HG02610 (cell line): Measurements from ENCODE around the gene NR2F1.

Experiments used
- ATAC-seq: cut with Tn5 transposase; IDR thresholded peaks from one replicate; pipeline ENCODE4 v1.9.1; 2021; ENCODE audit warnings: mild to moderate bottlenecking, moderate library complexity; ENCODE audit not compliant: unreplicated experiment

Gene NR2F1

GRCh38 chr5:93590493-93590892 lies 7.5 kb downstream of the NR2F1 start:
- no peak for ATAC-seq

- no peak for ATAC-seq
Observed at GRCh38 chr5:93591323-93591945, 8.4 kb downstream of the NR2F1 start.

- no peak for ATAC-seq
Observed at GRCh38 chr5:93592883-93593282, 9.9 kb downstream of the NR2F1 start.

GRCh38 chr5:93593476-93594131 lies 10.6 kb downstream of the NR2F1 start:
- ATAC-seq, result no peak

GRCh38 chr5:93594591-93595419 lies 11.8 kb downstream of the NR2F1 start:
- no peak for ATAC-seq

- no peak for ATAC-seq
Observed at GRCh38 chr5:93595420-93596147, 12.6 kb downstream of the NR2F1 start.

- ATAC-seq, result no peak
Observed at GRCh38 chr5:93596310-93596675, 13.3 kb downstream of the NR2F1 start.

- ATAC-seq, result no peak
Observed at GRCh38 chr5:93596676-93597490, 13.9 kb downstream of the NR2F1 start.

- no peak for ATAC-seq
Observed at GRCh38 chr5:93598091-93599000, 15.3 kb downstream of the NR2F1 start.

GRCh38 chr5:93599001-93599379 lies 16.0 kb downstream of the NR2F1 start:
- no peak for ATAC-seq

GRCh38 chr5:93599399-93600120 lies 16.5 kb downstream of the NR2F1 start:
- ATAC-seq, result no peak

GRCh38 chr5:93600409-93601070 lies 17.5 kb downstream of the NR2F1 start:
- ATAC-seq, result no peak

- no peak for ATAC-seq
Observed at GRCh38 chr5:93601071-93601801, 18.2 kb downstream of the NR2F1 start.

- ATAC-seq, result no peak
Observed at GRCh38 chr5:93601802-93602155, 18.8 kb downstream of the NR2F1 start.

- no peak for ATAC-seq
Observed at GRCh38 chr5:93602241-93603077, 19.4 kb downstream of the NR2F1 start.

- ATAC-seq, result no peak
Observed at GRCh38 chr5:93603078-93603792, 20.2 kb downstream of the NR2F1 start.
